K562 (cell line): ENCODE results near the gene SAT1.

ENCODE experiments used
- CEBPB ChIP-seq: fragments of 450-650 bp; IDR thresholded peaks from 2 replicates; pipeline ENCODE4 v1.6.1; 2016; ENCODE audit warnings: missing genetic modification characterization, missing compliant biosample characterization
- EZH2 ChIP-seq: IDR thresholded peaks from 2 replicates; pipeline ENCODE4 v1.6.1; 2012; ENCODE audit warnings: low read depth, mild to moderate bottlenecking, inconsistent platforms, low read length, borderline replicate concordance
- HCFC1 ChIP-seq: IDR thresholded peaks from 2 replicates; pipeline ENCODE4 v1.6.1; 2012; ENCODE audit warnings: low read depth, low read length, improper control_type of control experiment
- NFIX ChIP-seq: fragments of 250-450 bp; sonication (Bioruptor Pico); IDR thresholded peaks from 2 replicates; pipeline ENCODE4 v1.4.0; 2020; ENCODE audit warnings: low read depth, mild to moderate bottlenecking, moderate library complexity
- POLR2A ChIP-seq: fragments of 450-650 bp; conservative IDR thresholded peaks from 2 replicates; pipeline ENCODE4 v1.6.1; 2016
- SETDB1 ChIP-seq: IDR thresholded peaks from one replicate; pipeline ENCODE4 v1.6.1; 2012; ENCODE audit warnings: low read length, control low read depth, inconsistent platforms
- ZNF311 ChIP-seq: fragments of 250-450 bp; sonication (Bioruptor Pico); IDR thresholded peaks from 2 replicates; pipeline ENCODE4 v1.4.0; 2020; ENCODE audit warnings: mild to moderate bottlenecking, moderate library complexity
- TF ChIP-seq, protein P1 (sequence below): sonication (generic); formaldehyde crosslinking; IDR thresholded peaks from 2 replicates; pipeline ENCODE4 v1.8.0; 2023; ENCODE audit warnings: mild to moderate bottlenecking, missing genetic modification reagents
- TF ChIP-seq, protein P2 (sequence below): fragments of 450-650 bp; formaldehyde crosslinking; IDR thresholded peaks from 2 replicates; pipeline ENCODE4 v1.4.0; 2020; ENCODE audit warnings: mild to moderate bottlenecking
- TF ChIP-seq, protein P3 (sequence below): fragments of 450-650 bp; formaldehyde crosslinking; IDR thresholded peaks from 2 replicates; pipeline ENCODE4 v1.4.0; 2020; ENCODE audit warnings: mild to moderate bottlenecking, mixed read lengths

DNA sequence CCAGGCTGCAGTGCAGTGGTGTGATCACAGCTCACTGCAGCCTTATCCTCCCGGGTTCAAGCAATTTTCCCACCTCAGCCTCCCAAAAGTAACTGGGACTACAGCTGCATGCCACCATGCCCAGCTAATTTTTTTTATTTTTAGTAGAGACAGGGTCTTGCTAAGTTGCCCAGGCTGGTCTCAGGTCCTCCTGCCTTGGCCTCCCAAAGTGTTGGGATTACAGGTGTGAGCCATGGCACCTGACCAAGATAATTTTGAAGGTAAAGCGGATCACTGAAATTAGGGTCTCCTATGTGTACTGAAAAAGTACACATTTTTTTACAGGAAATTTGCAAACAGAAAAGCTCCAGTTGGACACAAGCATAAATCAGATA, 4.8 kb downstream of the SAT1 start:
- TF ChIP-seq, protein P1, sequence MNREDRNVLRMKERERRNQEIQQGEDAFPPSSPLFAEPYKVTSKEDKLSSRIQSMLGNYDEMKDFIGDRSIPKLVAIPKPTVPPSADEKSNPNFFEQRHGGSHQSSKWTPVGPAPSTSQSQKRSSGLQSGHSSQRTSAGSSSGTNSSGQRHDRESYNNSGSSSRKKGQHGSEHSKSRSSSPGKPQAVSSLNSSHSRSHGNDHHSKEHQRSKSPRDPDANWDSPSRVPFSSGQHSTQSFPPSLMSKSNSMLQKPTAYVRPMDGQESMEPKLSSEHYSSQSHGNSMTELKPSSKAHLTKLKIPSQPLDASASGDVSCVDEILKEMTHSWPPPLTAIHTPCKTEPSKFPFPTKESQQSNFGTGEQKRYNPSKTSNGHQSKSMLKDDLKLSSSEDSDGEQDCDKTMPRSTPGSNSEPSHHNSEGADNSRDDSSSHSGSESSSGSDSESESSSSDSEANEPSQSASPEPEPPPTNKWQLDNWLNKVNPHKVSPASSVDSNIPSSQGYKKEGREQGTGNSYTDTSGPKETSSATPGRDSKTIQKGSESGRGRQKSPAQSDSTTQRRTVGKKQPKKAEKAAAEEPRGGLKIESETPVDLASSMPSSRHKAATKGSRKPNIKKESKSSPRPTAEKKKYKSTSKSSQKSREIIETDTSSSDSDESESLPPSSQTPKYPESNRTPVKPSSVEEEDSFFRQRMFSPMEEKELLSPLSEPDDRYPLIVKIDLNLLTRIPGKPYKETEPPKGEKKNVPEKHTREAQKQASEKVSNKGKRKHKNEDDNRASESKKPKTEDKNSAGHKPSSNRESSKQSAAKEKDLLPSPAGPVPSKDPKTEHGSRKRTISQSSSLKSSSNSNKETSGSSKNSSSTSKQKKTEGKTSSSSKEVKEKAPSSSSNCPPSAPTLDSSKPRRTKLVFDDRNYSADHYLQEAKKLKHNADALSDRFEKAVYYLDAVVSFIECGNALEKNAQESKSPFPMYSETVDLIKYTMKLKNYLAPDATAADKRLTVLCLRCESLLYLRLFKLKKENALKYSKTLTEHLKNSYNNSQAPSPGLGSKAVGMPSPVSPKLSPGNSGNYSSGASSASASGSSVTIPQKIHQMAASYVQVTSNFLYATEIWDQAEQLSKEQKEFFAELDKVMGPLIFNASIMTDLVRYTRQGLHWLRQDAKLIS: no peak
- no peak for TF ChIP-seq HCFC1
- TF ChIP-seq, protein P2, sequence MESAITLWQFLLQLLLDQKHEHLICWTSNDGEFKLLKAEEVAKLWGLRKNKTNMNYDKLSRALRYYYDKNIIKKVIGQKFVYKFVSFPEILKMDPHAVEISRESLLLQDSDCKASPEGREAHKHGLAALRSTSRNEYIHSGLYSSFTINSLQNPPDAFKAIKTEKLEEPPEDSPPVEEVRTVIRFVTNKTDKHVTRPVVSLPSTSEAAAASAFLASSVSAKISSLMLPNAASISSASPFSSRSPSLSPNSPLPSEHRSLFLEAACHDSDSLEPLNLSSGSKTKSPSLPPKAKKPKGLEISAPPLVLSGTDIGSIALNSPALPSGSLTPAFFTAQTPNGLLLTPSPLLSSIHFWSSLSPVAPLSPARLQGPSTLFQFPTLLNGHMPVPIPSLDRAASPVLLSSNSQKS: no peak
- no peak for TF ChIP-seq SETDB1
- TF ChIP-seq, protein P3, sequence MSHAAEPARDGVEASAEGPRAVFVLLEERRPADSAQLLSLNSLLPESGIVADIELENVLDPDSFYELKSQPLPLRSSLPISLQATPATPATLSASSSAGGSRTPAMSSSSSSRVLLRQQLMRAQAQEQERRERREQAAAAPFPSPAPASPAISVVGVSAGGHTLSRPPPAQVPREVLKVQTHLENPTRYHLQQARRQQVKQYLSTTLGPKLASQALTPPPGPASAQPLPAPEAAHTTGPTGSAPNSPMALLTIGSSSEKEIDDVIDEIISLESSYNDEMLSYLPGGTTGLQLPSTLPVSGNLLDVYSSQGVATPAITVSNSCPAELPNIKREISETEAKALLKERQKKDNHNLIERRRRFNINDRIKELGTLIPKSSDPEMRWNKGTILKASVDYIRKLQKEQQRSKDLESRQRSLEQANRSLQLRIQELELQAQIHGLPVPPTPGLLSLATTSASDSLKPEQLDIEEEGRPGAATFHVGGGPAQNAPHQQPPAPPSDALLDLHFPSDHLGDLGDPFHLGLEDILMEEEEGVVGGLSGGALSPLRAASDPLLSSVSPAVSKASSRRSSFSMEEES: no peak
- no peak for TF ChIP-seq ZNF311 (CRISPR knock-in tag)
- no peak for TF ChIP-seq NFIX (CRISPR knock-in tag)
- TF ChIP-seq POLR2A: no peak
- TF ChIP-seq EZH2: no peak
- TF ChIP-seq CEBPB (tag): no peak
